COLO668 (cell line): ENCODE results near the gene EBI3.
"Not testable (repeated sequence)": the region's sequence is repeated elsewhere in the genome, so short reads cannot be mapped to it uniquely, and the experiment has no call there.

Experiments
- DNase-seq: peaks from one replicate; lab custom pipeline; 2025; ENCODE audit not compliant: unreplicated experiment; lab: John Stamatoyannopoulos, UW

EBI3 gene

GRCh38 chr19:4274321-4274686, 45.0 kb downstream of the EBI3 start:
- not testable (repeated sequence) for DNase-seq

- no peak for DNase-seq
Observed at GRCh38 chr19:4277191-4277696, 47.9 kb downstream of the EBI3 start.

- DNase-seq, result no peak
Observed at GRCh38 chr19:4278010-4278409, 48.7 kb downstream of the EBI3 start.

GRCh38 chr19:4278419-4279266, 49.3 kb downstream of the EBI3 start, which contains the start of gene SHD:
SHD (plus strand) TSS chr19:4279266; CDS start chr19:4280064, 798 bp downstream.
- DNase-seq, result no peak

GRCh38 chr19:4279267-4279529, 49.9 kb downstream of the EBI3 start:
- DNase-seq, result no peak

GRCh38 chr19:4279530-4280422, 50.5 kb downstream of the EBI3 start:
- DNase-seq, result no peak

- no peak for DNase-seq
Observed at GRCh38 chr19:4284176-4284958, 55.0 kb downstream of the EBI3 start.

GRCh38 chr19:4284974-4285373, 55.7 kb downstream of the EBI3 start:
- DNase-seq, result no peak

- DNase-seq, result not testable (repeated sequence)
Observed at GRCh38 chr19:4286141-4286540, 56.8 kb downstream of the EBI3 start.
